Erythroblast (primary cell): ENCODE measurements around the gene TBX6.

Source experiments
- GATA1 ChIP-seq: IDR thresholded peaks from 2 replicates; pipeline ENCODE4 v1.6.1; 2011; ENCODE audit warnings: low read depth, mild to moderate bottlenecking, control low read depth, low read length, moderate library complexity
- POLR2A ChIP-seq: IDR thresholded peaks from 2 replicates; pipeline ENCODE4 v1.6.1; 2011; ENCODE audit warnings: mild to moderate bottlenecking, low read length

GRCh38 chr16:30051518-30051917, 40.2 kb downstream of the TBX6 start:
- TF ChIP-seq POLR2A (no peak), GATA1 (no peak)
